ENCODE data around the gene CCDC12. TPM values are rescaled to one million over a fixed set of nuclear protein-coding genes. Genes with fewer than 3 reads are reported as not detected.
A peak's percentile ranks its signal among the peaks of the same experiment; 100 is the strongest.

Gene CCDC12
- total and polyA plus RNA-seq, 8 donors: 34.7 to 57.9 (median 46.1) TPM

GRCh38 chr3:47004369-47005211 lies 28.0 kb upstream of the CCDC12 start:
- intact Hi-C loops (cut with DNase I): no loop called here
- ATAC-seq (no peak), DNase-seq (peak in 1 of 4 donors; percentile 58)
- no peak overlapping the region for H3K4me3 ChIP-seq
- H3K27me3 ChIP-seq: no peaks in the 10 kb centered on the region
- H3K36me3 ChIP-seq: peaks cover 0 to 99% of the 10 kb centered on the region in 2 donors
- TF ChIP-seq CTCF (IDR thresholded peaks at IDR 0.05): no peak
- no peak overlapping the region for H3K27ac ChIP-seq
- H3K9me3 ChIP-seq: no peaks in the 10 kb centered on the region
- peaks cover 0 to 11% of the 10 kb centered on the region in 2 donors for H3K4me1 ChIP-seq

- H3K9me3 ChIP-seq: no peaks in the 10 kb centered on the region
- no peak for TF ChIP-seq CTCF (IDR thresholded peaks at IDR 0.05)
- ATAC-seq (no peak), DNase-seq (peak in 2 of 4 donors; percentile 30 to 67)
- peaks cover 0 to 100% of the 10 kb centered on the region in 2 donors for H3K36me3 ChIP-seq
- H3K4me1 ChIP-seq: peaks cover 0 to 12% of the 10 kb centered on the region in 2 donors
- H3K4me3 ChIP-seq: no peak overlapping the region
- intact Hi-C loops (cut with DNase I): no loop called here
- no peaks in the 10 kb centered on the region for H3K27me3 ChIP-seq
- no peak overlapping the region for H3K27ac ChIP-seq
These were observed 27.2 kb upstream of the CCDC12 start for GRCh38 chr3:47003461-47004368.

- intact Hi-C loops (cut with DNase I): no loop called here
- ATAC-seq (no peak), DNase-seq (peak in 2 of 4 donors; percentile 15 to 34)
- Histone ChIP-seq H3K4me1 (peaks cover 0 to 12% of the 10 kb centered on the region in 2 donors), H3K36me3 (peaks cover 0 to 100% of the 10 kb centered on the region in 2 donors), H3K27me3 (no peaks in the 10 kb centered on the region), H3K9me3 (no peaks in the 10 kb centered on the region), H3K4me3 (no peak overlapping the region), H3K27ac (no peak overlapping the region)
- no peak for TF ChIP-seq CTCF (IDR thresholded peaks at IDR 0.05)
These were observed 26.5 kb upstream of the CCDC12 start for GRCh38 chr3:47003056-47003410.

- peaks cover 0 to 14% of the 10 kb centered on the region in 2 donors for H3K4me1 ChIP-seq
- no peaks in the 10 kb centered on the region for H3K27me3 ChIP-seq
- intact Hi-C loops (cut with DNase I): no loop called here
- H3K9me3 ChIP-seq: no peaks in the 10 kb centered on the region
- ATAC-seq (no peak), DNase-seq (peak in 1 of 4 donors; percentile 76)
- no peak overlapping the region for H3K4me3 ChIP-seq
- no peak overlapping the region for H3K27ac ChIP-seq
- no peak for TF ChIP-seq CTCF (IDR thresholded peaks at IDR 0.05)
- H3K36me3 ChIP-seq: peaks cover 0 to 100% of the 10 kb centered on the region in 2 donors
These were observed 25.9 kb upstream of the CCDC12 start for GRCh38 chr3:47002171-47003055.
